Measurements from ENCODE around the gene PLCG1. TPM values are rescaled to one million over a fixed set of nuclear protein-coding genes. Genes with fewer than 3 reads are reported as not detected.

The PLCG1 gene
- total and polyA plus RNA-seq, 2 of the 8 experiments (the other 6 are each of a cell fraction or from before 2014, with no cell fraction given), result 103 to 154 TPM

GRCh38 chr20:41183831-41184230, 46.5 kb downstream of the PLCG1 start:
- no peak overlapping the region for H3K4ac ChIP-seq (replicated peaks; ENCODE audit: insufficient read length, low read depth, low read length)
- no peak overlapping the region for H2BK120ac ChIP-seq (replicated peaks; ENCODE audit: low read depth, low read length)
- H3K23me2 ChIP-seq (ENCODE audit: low read depth, low read length), result no peaks in the 10 kb centered on the region
- H3K18ac ChIP-seq (ENCODE audit: extremely low read depth, low read length), result no peak overlapping the region
- no peaks in the 10 kb centered on the region for H4K20me1 ChIP-seq (replicated peaks in 1 of 2; ENCODE audit: control insufficient read depth in 1 of 2, insufficient read depth in 2 of 2, low read length in 2 of 2)
- H3K36me3 ChIP-seq (ENCODE audit: control insufficient read depth in 2 of 4, insufficient read depth in 4 of 4, low read length in 3 of 4), result no peaks in the 10 kb centered on the region
- FAIRE-seq (no peak), DNase-seq (ENCODE audit: low read depth in 1 of 2, low spot score in 2 of 2) (no peak)
- no peak overlapping the region for H3K23ac ChIP-seq (ENCODE audit: insufficient read length)
- H3K56ac ChIP-seq (replicated peaks; ENCODE audit: insufficient read length, low read depth, low read length), result no peak overlapping the region
- H3K27me3 ChIP-seq (replicated peaks in 1 of 4; ENCODE audit: control insufficient read depth in 3 of 4, extremely low read depth in 1 of 4, insufficient read depth in 3 of 4, low read length in 3 of 4), result no peaks in the 10 kb centered on the region
- no peak overlapping the region for H2BK5ac ChIP-seq (ENCODE audit: low read depth, low read length)
- peaks cover 0 to under 1% (median 0%) of the 10 kb centered on the region in 4 experiments; a peak in 1 of 7 replicates for H3K4me1 ChIP-seq (replicated peaks in 1 of 4; ENCODE audit: control insufficient read depth in 3 of 4, insufficient read depth in 4 of 4, low read length in 3 of 4)
- no peaks in the 10 kb centered on the region for H3K79me1 ChIP-seq (ENCODE audit: low read depth, low read length)
- POLR2A ChIA-PET (ENCODE audit: partially characterized antibody), result interaction anchor here (1.1 to 1.5 kb wide), 2 partner anchors 11 to 157 kb away, joined by 3 to 4 read pairs; partner anchors contain the start of gene LPIN3
- H4K5ac ChIP-seq (ENCODE audit: insufficient read length, low read depth, low read length), result no peak overlapping the region
- no peak overlapping the region for H2AFZ ChIP-seq (ENCODE audit: low read length)
- CTCF ChIA-PET (ENCODE audit: partially characterized antibody), result interaction anchor here (1.3 to 6.2 kb wide), 3 partner anchors 11 to 155 kb away, joined by 4 to 25 read pairs (median 5); partner anchors contain the start of gene LPIN3
- no peak overlapping the region for H3K4me2 ChIP-seq (ENCODE audit: insufficient read depth in 1 of 2, low read depth in 2 of 2, low read length in 2 of 2)
- H2BK15ac ChIP-seq (ENCODE audit: low read length), result no peak overlapping the region
- H3K14ac ChIP-seq (ENCODE audit: insufficient read length), result no peak overlapping the region
- H4K91ac ChIP-seq (replicated peaks; ENCODE audit: insufficient read length, low read length), result no peak overlapping the region
- no peak overlapping the region for H3K4me3 ChIP-seq (ENCODE audit: extremely low read depth in 1 of 4, insufficient read depth in 2 of 4, low read depth in 3 of 4, low read length in 4 of 4)
- no peak overlapping the region for H4K8ac ChIP-seq (ENCODE audit: extremely low read depth, insufficient read depth, low read length)
- H2BK20ac ChIP-seq (ENCODE audit: low read length), result no peak overlapping the region
- H2AK5ac ChIP-seq (ENCODE audit: low read depth, low read length), result no peak overlapping the region
- H2BK12ac ChIP-seq (ENCODE audit: low read depth, low read length), result no peak overlapping the region
- WGBS, 2 experiments (ENCODE audit: extremely low coverage in 1 of 2, insufficient coverage in 1 of 2, insufficient read length in 1 of 2, insufficient replicate concordance in 2 of 2, low coverage in 1 of 2, low lambda C conversion rate in 2 of 2, missing lambda C conversion rate in 1 of 2), result 75% methylated on average over 2 of the region's 2 CpGs; no CpG with 5 or more reads in 1 of the 2 experiments
- H3K9ac ChIP-seq (replicated peaks in 1 of 4; ENCODE audit: extremely low read depth in 1 of 4, low read depth in 3 of 4, low read length in 3 of 4), result no peak overlapping the region
- no peak overlapping the region for H3K27ac ChIP-seq (ENCODE audit: low read depth, low read length)
- H3K9me3 ChIP-seq (ENCODE audit: insufficient read depth in 2 of 2, low read depth in 1 of 2, low read length in 1 of 2), result no peaks in the 10 kb centered on the region
- H3K79me2 ChIP-seq (ENCODE audit: control insufficient read depth in 1 of 2, insufficient read depth in 2 of 2, low read length in 2 of 2), result no peaks in the 10 kb centered on the region
- TF ChIP-seq KDM5A (IDR thresholded peaks at IDR 0.05; ENCODE audit: low read length) (no peak), NRF1 (IDR thresholded peaks at IDR 0.05; ENCODE audit: low read depth, low read length) (no peak), RXRA (IDR thresholded peaks at IDR 0.05; ENCODE audit: insufficient read depth, low read depth, low read length) (no peak), EZH2 (IDR thresholded peaks at IDR 0.05; ENCODE audit: low read depth, low read length, severe bottlenecking) (no peak), FOSL1 (IDR thresholded peaks at IDR 0.05; ENCODE audit: insufficient read depth, low read depth, low read length) (no peak)
